Measurements from ENCODE around the gene MAPK1. TPM values are rescaled to one million over a fixed set of nuclear protein-coding genes. Genes with fewer than 3 reads are reported as not detected.

MAPK1 gene
- total and polyA plus RNA-seq, 2 donors (not counting 3 experiments of a cell fraction or from before 2014, with no cell fraction given), result 50.9 to 163 TPM

DNA sequence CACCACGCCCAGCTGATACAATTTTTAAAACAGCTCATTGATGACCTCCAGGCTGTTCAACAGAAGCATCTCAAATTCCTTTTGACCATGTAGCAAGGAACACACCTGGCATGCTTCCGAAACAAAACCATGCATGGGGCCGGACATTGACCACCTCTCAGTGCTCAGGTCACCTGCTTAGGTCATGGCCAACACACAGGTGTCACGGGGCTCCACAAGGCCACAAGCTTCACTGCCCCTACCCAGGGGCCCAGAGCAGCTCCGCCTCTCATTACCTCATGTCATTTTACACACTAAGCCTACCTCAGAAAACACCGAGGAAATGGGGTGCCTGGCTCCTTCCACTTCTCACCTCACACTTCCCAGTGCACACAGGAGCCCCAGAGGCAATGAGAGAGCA, 158.5 kb downstream of the MAPK1 start:
- Histone ChIP-seq H3K9ac (replicated peaks; ENCODE audit: extremely low read depth, insufficient read depth, low read length) (no peak overlapping the region), H3K27me3 (ENCODE audit: control insufficient read depth in 2 of 2, insufficient read depth in 2 of 2, low read length in 2 of 2) (no peaks in the 10 kb centered on the region), H3K36me3 (ENCODE audit: control insufficient read depth in 2 of 2, extremely low read depth in 1 of 2, insufficient read depth in 2 of 2, low read length in 2 of 2) (no peaks in the 10 kb centered on the region), H3K9me3 (replicated peaks; ENCODE audit: control insufficient read depth, insufficient read depth, low read length) (no peaks in the 10 kb centered on the region), H3K27ac (ENCODE audit: insufficient read depth, low read depth, low read length) (no peak overlapping the region), H3K4me1 (ENCODE audit: control insufficient read depth, extremely low read depth, insufficient read depth, low read length) (peaks cover 3% of the 10 kb centered on the region), H3K9me1 (replicated peaks; ENCODE audit: control insufficient read depth, extremely low read depth, insufficient read depth, low read length) (no peaks in the 10 kb centered on the region), H3K79me2 (ENCODE audit: control insufficient read depth, insufficient read depth, low read length) (no peaks in the 10 kb centered on the region), H4K20me1 (replicated peaks; ENCODE audit: control insufficient read depth, extremely low read depth, insufficient read depth, low read length) (no peaks in the 10 kb centered on the region), H3K4me2 (ENCODE audit: insufficient read depth, low read length) (no peak overlapping the region), H3K4me3 (replicated peaks in 1 of 3; ENCODE audit: insufficient read depth in 1 of 3, low read depth in 1 of 3, low read length in 3 of 3) (no peak overlapping the region), H2AFZ (ENCODE audit: low read depth, low read length) (no peak overlapping the region)
- POLR2A ChIA-PET, result no interaction called here
- TF ChIP-seq POLR2AphosphoS5 (IDR thresholded peaks at IDR 0.05; ENCODE audit: insufficient read depth, low read depth, low read length) (no peak), JUN (IDR thresholded peaks at IDR 0.05; ENCODE audit: borderline replicate concordance, insufficient read depth, insufficient read length, low read depth) (no peak), MYC (IDR thresholded peaks at IDR 0.05; ENCODE audit: low read depth, low read length) (no peak), POLR2A (IDR thresholded peaks at IDR 0.05; ENCODE audit: low read depth, low read length) (no peak), GATA2 (IDR thresholded peaks at IDR 0.05; ENCODE audit: insufficient read depth, insufficient read length, low read depth, low read length) (no peak), EZH2 (IDR thresholded peaks at IDR 0.05; ENCODE audit: borderline replicate concordance, low read depth, low read length, severe bottlenecking) (no peak), FOS (IDR thresholded peaks at IDR 0.05; ENCODE audit: borderline replicate concordance, insufficient read depth, low read length) (no peak)
- TF ChIP-seq, protein P1, sequence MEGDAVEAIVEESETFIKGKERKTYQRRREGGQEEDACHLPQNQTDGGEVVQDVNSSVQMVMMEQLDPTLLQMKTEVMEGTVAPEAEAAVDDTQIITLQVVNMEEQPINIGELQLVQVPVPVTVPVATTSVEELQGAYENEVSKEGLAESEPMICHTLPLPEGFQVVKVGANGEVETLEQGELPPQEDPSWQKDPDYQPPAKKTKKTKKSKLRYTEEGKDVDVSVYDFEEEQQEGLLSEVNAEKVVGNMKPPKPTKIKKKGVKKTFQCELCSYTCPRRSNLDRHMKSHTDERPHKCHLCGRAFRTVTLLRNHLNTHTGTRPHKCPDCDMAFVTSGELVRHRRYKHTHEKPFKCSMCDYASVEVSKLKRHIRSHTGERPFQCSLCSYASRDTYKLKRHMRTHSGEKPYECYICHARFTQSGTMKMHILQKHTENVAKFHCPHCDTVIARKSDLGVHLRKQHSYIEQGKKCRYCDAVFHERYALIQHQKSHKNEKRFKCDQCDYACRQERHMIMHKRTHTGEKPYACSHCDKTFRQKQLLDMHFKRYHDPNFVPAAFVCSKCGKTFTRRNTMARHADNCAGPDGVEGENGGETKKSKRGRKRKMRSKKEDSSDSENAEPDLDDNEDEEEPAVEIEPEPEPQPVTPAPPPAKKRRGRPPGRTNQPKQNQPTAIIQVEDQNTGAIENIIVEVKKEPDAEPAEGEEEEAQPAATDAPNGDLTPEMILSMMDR (IDR thresholded peaks at IDR 0.05; ENCODE audit: extremely low read depth in 1 of 2, insufficient read depth in 1 of 2, low read depth in 1 of 2, low read length in 2 of 2), result no peak
- TF ChIP-seq, protein P2, sequence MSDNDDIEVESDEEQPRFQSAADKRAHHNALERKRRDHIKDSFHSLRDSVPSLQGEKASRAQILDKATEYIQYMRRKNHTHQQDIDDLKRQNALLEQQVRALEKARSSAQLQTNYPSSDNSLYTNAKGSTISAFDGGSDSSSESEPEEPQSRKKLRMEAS (IDR thresholded peaks at IDR 0.05; ENCODE audit: insufficient read depth, insufficient read length), result no peak
- dilution Hi-C loops (cut with MboI; ENCODE audit: extremely low pct_ligation_motif_present, low sequenced_read_pairs) (loop anchor here (25.0 kb wide), 1 partner anchor 228 kb away; no protein-coding TSS in a partner anchor), intact Hi-C loops (cut with micrococcal nuclease) (no loop called here)
- no peak for FAIRE-seq
- BruUV-seq (replicated peaks), result no TSS peak
- no peak for DNase-seq (ENCODE audit: low read depth, low spot score)
- CTCF ChIA-PET, result interaction anchor here (1.0 to 1.8 kb wide), 2 partner anchors 22 to 230 kb away, joined by 4 to 5 read pairs; no protein-coding TSS in a partner anchor

Data from endothelial cell of umbilical vein (primary cell).